Fibroblast of skin of left biceps (primary cell): ENCODE data around the gene HDAC9.

Experiments used
- DNase-seq, 2 experiments: peaks; one replicate each; pipeline ENCODE4 v3.0.0-alpha.2; 2013; ENCODE audit warnings: low read depth in 2 of 2

HDAC9 gene

GRCh38 chr7:18893156-18893555, 397.6 kb downstream of the HDAC9 start:
- no peak for DNase-seq

GRCh38 chr7:18894155-18894554, 398.6 kb downstream of the HDAC9 start:
- no peak for DNase-seq

- DNase-seq, result no peak
These were observed 399.9 kb downstream of the HDAC9 start for GRCh38 chr7:18895456-18895855.

- DNase-seq, result no peak
These were observed 400.9 kb downstream of the HDAC9 start for GRCh38 chr7:18896343-18896975.

GRCh38 chr7:18900236-18900635, 404.7 kb downstream of the HDAC9 start:
- no peak for DNase-seq

- DNase-seq, result peak; percentile 46 to 55
These were observed 405.3 kb downstream of the HDAC9 start for GRCh38 chr7:18900803-18901202.

GRCh38 chr7:18901351-18901750, 405.8 kb downstream of the HDAC9 start:
- DNase-seq, result no peak

- DNase-seq, result no peak
These were observed 406.5 kb downstream of the HDAC9 start for GRCh38 chr7:18901982-18902421.

- no peak for DNase-seq
These were observed 407.3 kb downstream of the HDAC9 start for GRCh38 chr7:18902892-18903291.

- DNase-seq, result no peak
These were observed 408.1 kb downstream of the HDAC9 start for GRCh38 chr7:18903695-18904094.

- no peak for DNase-seq
These were observed 409.9 kb downstream of the HDAC9 start for GRCh38 chr7:18905316-18905943.

GRCh38 chr7:18906901-18907300, 411.4 kb downstream of the HDAC9 start:
- no peak for DNase-seq

GRCh38 chr7:18913106-18913505, 417.6 kb downstream of the HDAC9 start:
- no peak for DNase-seq

- no peak for DNase-seq
These were observed 421.3 kb downstream of the HDAC9 start for GRCh38 chr7:18916826-18917225.

GRCh38 chr7:18927134-18927533, 431.6 kb downstream of the HDAC9 start:
- DNase-seq, result peak in 1 of 2 experiments; percentile 34

- no peak for DNase-seq
These were observed 440.7 kb downstream of the HDAC9 start for GRCh38 chr7:18936265-18936664.

GRCh38 chr7:18939771-18940592, 444.4 kb downstream of the HDAC9 start:
- no peak for DNase-seq

- no peak for DNase-seq
These were observed 445.1 kb downstream of the HDAC9 start for GRCh38 chr7:18940593-18941134.

GRCh38 chr7:18941207-18941606, 445.7 kb downstream of the HDAC9 start:
- DNase-seq, result no peak

GRCh38 chr7:18948521-18948920, 453.0 kb downstream of the HDAC9 start:
- no peak for DNase-seq

GRCh38 chr7:18952846-18953245, 457.3 kb downstream of the HDAC9 start:
- no peak for DNase-seq

- DNase-seq, result peak; percentile 37 to 46
These were observed 463.1 kb downstream of the HDAC9 start for GRCh38 chr7:18958627-18959026.
